AG09319 (cell line): ENCODE results near the gene APOH.

Experiments
- DNase-seq: peaks from one replicate; pipeline ENCODE4 v3.0.0-alpha.2; 2010; ENCODE audit warnings: low read depth; ENCODE audit errors: extremely low read depth
- TF ChIP-seq, protein P1 (sequence below): IDR thresholded peaks from 2 replicates; pipeline ENCODE4 v1.5.1; 2011; ENCODE audit warnings: low read depth, mild to moderate bottlenecking, inconsistent platforms, low read length, moderate library complexity

APOH gene

DNA sequence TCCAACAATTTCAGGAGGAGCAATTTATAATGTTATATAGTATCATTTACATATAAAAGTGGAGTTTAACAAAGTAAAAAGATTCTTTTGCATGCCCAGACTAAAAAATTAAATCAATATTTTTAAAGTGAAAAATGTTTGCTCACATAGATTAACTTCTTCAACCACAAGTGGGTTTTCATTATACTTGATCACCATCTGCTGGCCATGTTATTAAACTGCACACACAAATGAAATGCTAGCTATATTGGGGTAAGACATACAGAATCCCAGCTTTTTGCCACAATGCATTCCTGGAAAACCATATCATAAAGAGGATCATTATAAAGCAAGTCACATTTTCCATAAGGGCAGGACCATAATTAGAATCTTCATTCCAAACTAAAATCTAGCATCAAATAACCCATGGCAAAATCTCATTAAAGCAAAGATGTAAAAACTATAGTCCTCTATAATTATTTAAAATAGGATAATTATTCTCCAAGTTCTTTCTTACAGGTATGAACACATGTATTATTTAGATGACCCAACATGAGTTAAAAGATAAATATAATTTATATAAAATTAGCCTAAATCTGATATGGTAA, 63.6 kb downstream of the APOH start:
- TF ChIP-seq, protein P1, sequence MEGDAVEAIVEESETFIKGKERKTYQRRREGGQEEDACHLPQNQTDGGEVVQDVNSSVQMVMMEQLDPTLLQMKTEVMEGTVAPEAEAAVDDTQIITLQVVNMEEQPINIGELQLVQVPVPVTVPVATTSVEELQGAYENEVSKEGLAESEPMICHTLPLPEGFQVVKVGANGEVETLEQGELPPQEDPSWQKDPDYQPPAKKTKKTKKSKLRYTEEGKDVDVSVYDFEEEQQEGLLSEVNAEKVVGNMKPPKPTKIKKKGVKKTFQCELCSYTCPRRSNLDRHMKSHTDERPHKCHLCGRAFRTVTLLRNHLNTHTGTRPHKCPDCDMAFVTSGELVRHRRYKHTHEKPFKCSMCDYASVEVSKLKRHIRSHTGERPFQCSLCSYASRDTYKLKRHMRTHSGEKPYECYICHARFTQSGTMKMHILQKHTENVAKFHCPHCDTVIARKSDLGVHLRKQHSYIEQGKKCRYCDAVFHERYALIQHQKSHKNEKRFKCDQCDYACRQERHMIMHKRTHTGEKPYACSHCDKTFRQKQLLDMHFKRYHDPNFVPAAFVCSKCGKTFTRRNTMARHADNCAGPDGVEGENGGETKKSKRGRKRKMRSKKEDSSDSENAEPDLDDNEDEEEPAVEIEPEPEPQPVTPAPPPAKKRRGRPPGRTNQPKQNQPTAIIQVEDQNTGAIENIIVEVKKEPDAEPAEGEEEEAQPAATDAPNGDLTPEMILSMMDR = peak; percentile 60
- DNase-seq = peak; percentile 31
